ENCODE data around the gene CGB2.
"Not testable (repeated sequence)": the region's sequence is repeated elsewhere in the genome, so short reads cannot be mapped to it uniquely, and the experiment has no call there.

The CGB2 gene

GRCh38 chr19:49017666-49018351, 13.9 kb upstream of the CGB2 start:
- Histone ChIP-seq H3K36me3 (ENCODE audit: insufficient read depth, low read length) (peaks cover 7% of the 10 kb centered on the region; the same call in 1 of the 2 replicates), H3K9ac (ENCODE audit: low read depth, low read length) (peak overlapping the region; percentile 75), H3K9me3 (ENCODE audit: control insufficient read depth, insufficient read depth, low read length) (no peaks in the 10 kb centered on the region), H3K4me1 (ENCODE audit: insufficient read depth, low read length) (peaks cover 12% of the 10 kb centered on the region; the same call in 1 of the 2 replicates)

GRCh38 chr19:49018388-49019241, 13.1 kb upstream of the CGB2 start:
- H3K36me3 ChIP-seq (ENCODE audit: insufficient read depth, low read length); H3K9me3 ChIP-seq (ENCODE audit: control insufficient read depth, insufficient read depth, low read length): not testable (repeated sequence)
- Histone ChIP-seq H3K9ac (ENCODE audit: low read depth, low read length) (peak overlapping the region; percentile 75), H3K4me1 (ENCODE audit: insufficient read depth, low read length) (peaks cover 12% of the 10 kb centered on the region; the same call in 1 of the 2 replicates)

- peaks cover 12% of the 10 kb centered on the region; the same call in 1 of the 2 replicates for H3K4me1 ChIP-seq (ENCODE audit: insufficient read depth, low read length)
- H3K9ac ChIP-seq (ENCODE audit: low read depth, low read length): peak overlapping the region; percentile 75
- 0 out of 2 replicates have a peak, but pooled peaks cover 7% of the 10 kb centered on the region for H3K36me3 ChIP-seq (ENCODE audit: insufficient read depth, low read length)
- no peaks in the 10 kb centered on the region for H3K9me3 ChIP-seq (ENCODE audit: control insufficient read depth, insufficient read depth, low read length)
Observed at GRCh38 chr19:49019242-49019932, 12.3 kb upstream of the CGB2 start.

GRCh38 chr19:49020342-49020741, 11.3 kb upstream of the CGB2 start:
- H3K4me1 ChIP-seq (ENCODE audit: insufficient read depth, low read length): peaks cover 12% of the 10 kb centered on the region; the same call in 1 of the 2 replicates
- H3K9ac ChIP-seq (ENCODE audit: low read depth, low read length): peak overlapping the region; percentile 75; the same call in 1 of the 2 replicates
- no peaks in the 10 kb centered on the region for H3K36me3 ChIP-seq (ENCODE audit: insufficient read depth, low read length)
- no peaks in the 10 kb centered on the region for H3K9me3 ChIP-seq (ENCODE audit: control insufficient read depth, insufficient read depth, low read length)

- Histone ChIP-seq H3K9me3 (ENCODE audit: control insufficient read depth, insufficient read depth, low read length) (no peaks in the 10 kb centered on the region), H3K9ac (ENCODE audit: low read depth, low read length) (no peak overlapping the region), H3K4me1 (ENCODE audit: insufficient read depth, low read length) (peaks cover 12% of the 10 kb centered on the region; the same call in 1 of the 2 replicates), H3K36me3 (ENCODE audit: insufficient read depth, low read length) (no peaks in the 10 kb centered on the region)
Observed at GRCh38 chr19:49020931-49021895, 10.5 kb upstream of the CGB2 start.

- Histone ChIP-seq H3K9me3 (ENCODE audit: control insufficient read depth, insufficient read depth, low read length) (no peaks in the 10 kb centered on the region), H3K36me3 (ENCODE audit: insufficient read depth, low read length) (no peaks in the 10 kb centered on the region), H3K4me1 (ENCODE audit: insufficient read depth, low read length) (peaks cover 12% of the 10 kb centered on the region; the same call in 1 of the 2 replicates), H3K9ac (ENCODE audit: low read depth, low read length) (no peak overlapping the region)
Observed at GRCh38 chr19:49022116-49022515, 9.6 kb upstream of the CGB2 start.

- H3K9me3 ChIP-seq (ENCODE audit: control insufficient read depth, insufficient read depth, low read length); H3K9ac ChIP-seq (ENCODE audit: low read depth, low read length); H3K36me3 ChIP-seq (ENCODE audit: insufficient read depth, low read length): not testable (repeated sequence)
- H3K4me1 ChIP-seq (ENCODE audit: insufficient read depth, low read length): peaks cover 12% of the 10 kb centered on the region; the same call in 1 of the 2 replicates
Observed at GRCh38 chr19:49024233-49024632, 7.5 kb upstream of the CGB2 start, which contains the start of gene CGB3. CGB3 (minus strand) TSS chr19:49024333; CDS start chr19:49023971, 362 bp downstream.

- not testable (repeated sequence) for H3K9ac ChIP-seq (ENCODE audit: low read depth, low read length); H3K36me3 ChIP-seq (ENCODE audit: insufficient read depth, low read length); H3K9me3 ChIP-seq (ENCODE audit: control insufficient read depth, insufficient read depth, low read length)
- H3K4me1 ChIP-seq (ENCODE audit: insufficient read depth, low read length): peaks cover 12% of the 10 kb centered on the region; the same call in 1 of the 2 replicates
Observed at GRCh38 chr19:49025088-49025487, 6.6 kb upstream of the CGB2 start.

- not testable (repeated sequence) for H3K9me3 ChIP-seq (ENCODE audit: control insufficient read depth, insufficient read depth, low read length); H3K36me3 ChIP-seq (ENCODE audit: insufficient read depth, low read length); H3K9ac ChIP-seq (ENCODE audit: low read depth, low read length); H3K4me1 ChIP-seq (ENCODE audit: insufficient read depth, low read length)
Observed at GRCh38 chr19:49025599-49025998, 6.1 kb upstream of the CGB2 start.

- H3K9ac ChIP-seq (ENCODE audit: low read depth, low read length); H3K36me3 ChIP-seq (ENCODE audit: insufficient read depth, low read length); H3K4me1 ChIP-seq (ENCODE audit: insufficient read depth, low read length); H3K9me3 ChIP-seq (ENCODE audit: control insufficient read depth, insufficient read depth, low read length): not testable (repeated sequence)
Observed at GRCh38 chr19:49028686-49029085, 3.0 kb upstream of the CGB2 start.

GRCh38 chr19:49029749-49030148, 1.9 kb upstream of the CGB2 start:
- not testable (repeated sequence) for H3K4me1 ChIP-seq (ENCODE audit: insufficient read depth, low read length); H3K9me3 ChIP-seq (ENCODE audit: control insufficient read depth, insufficient read depth, low read length); H3K9ac ChIP-seq (ENCODE audit: low read depth, low read length); H3K36me3 ChIP-seq (ENCODE audit: insufficient read depth, low read length)

GRCh38 chr19:49030323-49030722, 1.4 kb upstream of the CGB2 start:
- not testable (repeated sequence) for H3K4me1 ChIP-seq (ENCODE audit: insufficient read depth, low read length); H3K9ac ChIP-seq (ENCODE audit: low read depth, low read length); H3K36me3 ChIP-seq (ENCODE audit: insufficient read depth, low read length); H3K9me3 ChIP-seq (ENCODE audit: control insufficient read depth, insufficient read depth, low read length)

GRCh38 chr19:49036815-49037214, 5.1 kb downstream of the CGB2 start, which contains the start of gene CGB1:
CGB1 (minus strand) TSS chr19:49036895; CDS start chr19:49036711, 184 bp downstream.
- H3K9ac ChIP-seq (ENCODE audit: low read depth, low read length); H3K36me3 ChIP-seq (ENCODE audit: insufficient read depth, low read length); H3K9me3 ChIP-seq (ENCODE audit: control insufficient read depth, insufficient read depth, low read length); H3K4me1 ChIP-seq (ENCODE audit: insufficient read depth, low read length): not testable (repeated sequence)
